Hypothalamus (tissue), 51 donors: Measurements from ENCODE around the gene ACRV1.
A peak's percentile ranks its signal among the peaks of the same experiment; 100 is the strongest.

Experiments used
- DNase-seq, 51 donors: peaks; one replicate each; lab custom pipeline; 2025; lab: John Stamatoyannopoulos, UW

The ACRV1 gene

GRCh38 chr11:125662689-125663088 lies 18.0 kb downstream of the ACRV1 start:
- no peak for DNase-seq

GRCh38 chr11:125649465-125650166 lies 31.0 kb downstream of the ACRV1 start:
- no peak for DNase-seq

- no peak for DNase-seq
Observed at GRCh38 chr11:125645871-125646270, 34.8 kb downstream of the ACRV1 start.

- DNase-seq, result no peak
Observed at GRCh38 chr11:125638315-125638714, 42.3 kb downstream of the ACRV1 start.

- DNase-seq, result no peak
Observed at GRCh38 chr11:125637840-125638239, 42.8 kb downstream of the ACRV1 start.

- no peak for DNase-seq
Observed at GRCh38 chr11:125627236-125627910, 53.3 kb downstream of the ACRV1 start.

- peak in 6 of 51 donors; percentile 2 to 39 (median 25) for DNase-seq
Observed at GRCh38 chr11:125626288-125626950, 54.2 kb downstream of the ACRV1 start.

GRCh38 chr11:125625630-125626287 lies 54.9 kb downstream of the ACRV1 start:
- peak; percentile 43 to 96 (median 82) for DNase-seq

- DNase-seq, result peak in 6 of 51 donors; percentile 40 to 79 (median 48)
Observed at GRCh38 chr11:125625225-125625629, 55.4 kb downstream of the ACRV1 start.

GRCh38 chr11:125624756-125625213 lies 55.9 kb downstream of the ACRV1 start, which contains the start of gene CHEK1:
TSS of gene CHEK1 (plus strand) at chr11:125625163. CDS start at chr11:125626769, 1,606 bp downstream.
- no peak for DNase-seq

GRCh38 chr11:125623064-125623463 lies 57.6 kb downstream of the ACRV1 start:
- DNase-seq, result no peak

GRCh38 chr11:125621995-125622394 lies 58.7 kb downstream of the ACRV1 start:
- DNase-seq, result no peak
